IPS DF 6.9 (cell line): ENCODE results near the gene SGPP2.
"Not testable (repeated sequence)": the region's sequence is repeated elsewhere in the genome, so short reads cannot be mapped to it uniquely, and the experiment has no call there.

Source experiments
- DNase-seq: peaks from one replicate; pipeline ENCODE4 v3.0.0-alpha.2; 2013; ENCODE audit warnings: low read depth, low spot score
- H3K27ac ChIP-seq: one replicate; pipeline ENCODE4 v1.5.1; 2013; ENCODE audit warnings: low read length, control low read depth
- H3K27me3 ChIP-seq: 2 replicates; pipeline ENCODE4 v1.6.1; 2013; ENCODE audit warnings: mild to moderate bottlenecking, low read length; ENCODE audit not compliant: control insufficient read depth, insufficient read depth
- H3K36me3 ChIP-seq: 2 replicates; pipeline ENCODE4 v1.6.1; 2013; ENCODE audit warnings: low read length; ENCODE audit not compliant: control insufficient read depth, insufficient read depth
- H3K4me1 ChIP-seq: 2 replicates; pipeline ENCODE4 v1.6.1; 2013; ENCODE audit warnings: low read length; ENCODE audit not compliant: control insufficient read depth, insufficient read depth
- H3K4me3 ChIP-seq: 2 replicates; pipeline ENCODE4 v1.5.1; 2013; ENCODE audit warnings: mild to moderate bottlenecking, low read length
- H3K9me3 ChIP-seq: 2 replicates; pipeline ENCODE4 v1.6.1; 2013; ENCODE audit warnings: low read length, inconsistent platforms; ENCODE audit not compliant: control insufficient read depth, insufficient read depth
- WGBS: extraction: QIAGEN DNeasy Blood & Tissue Kit; methylation state at CpG from one replicate; pipeline ENCODE4 v1.1.7; 2013; ENCODE audit warnings: mixed read lengths, missing lambda C conversion rate; ENCODE audit not compliant: insufficient read length, insufficient coverage; 5-methylcytosine and 5-hydroxymethylcytosine counted together

SGPP2 gene

GRCh38 chr2:222576171-222577081 is 152.1 kb downstream of the SGPP2 start:
- H3K4me3 ChIP-seq = no peak overlapping the region
- H3K36me3 ChIP-seq = no peaks in the 10 kb centered on the region; the same call in 1 of the 2 replicates
- no peaks in the 10 kb centered on the region for H3K9me3 ChIP-seq
- WGBS = 100% methylated on average over 1 of the region's 7 CpGs
- H3K4me1 ChIP-seq = no peaks in the 10 kb centered on the region
- no peak for DNase-seq
- H3K27me3 ChIP-seq = no peaks in the 10 kb centered on the region
- H3K27ac ChIP-seq = no peak overlapping the region

GRCh38 chr2:222577341-222577740 is 153.0 kb downstream of the SGPP2 start:
- Histone ChIP-seq H3K9me3 (no peaks in the 10 kb centered on the region), H3K36me3 (no peaks in the 10 kb centered on the region), H3K4me3 (no peak overlapping the region), H3K27ac (no peak overlapping the region), H3K4me1 (no peaks in the 10 kb centered on the region), H3K27me3 (no peaks in the 10 kb centered on the region)
- DNase-seq = no peak
- WGBS = 100% methylated on average over 1 of the region's 3 CpGs

- DNase-seq = no peak
- Histone ChIP-seq H3K27ac (no peak overlapping the region), H3K9me3 (no peaks in the 10 kb centered on the region), H3K4me1 (no peaks in the 10 kb centered on the region), H3K27me3 (no peaks in the 10 kb centered on the region), H3K36me3 (no peaks in the 10 kb centered on the region), H3K4me3 (no peak overlapping the region)
These were observed 158.6 kb downstream of the SGPP2 start for GRCh38 chr2:222582928-222583327.

GRCh38 chr2:222584589-222584988 is 160.2 kb downstream of the SGPP2 start:
- H3K27ac ChIP-seq, H3K4me1 ChIP-seq, H3K27me3 ChIP-seq, H3K4me3 ChIP-seq, H3K36me3 ChIP-seq, DNase-seq, H3K9me3 ChIP-seq: not testable (repeated sequence)
- WGBS = no CpG with 5 or more reads among the region's 8 CpGs

GRCh38 chr2:222591661-222592060 is 167.3 kb downstream of the SGPP2 start:
- Histone ChIP-seq H3K4me3 (no peak overlapping the region), H3K4me1 (no peaks in the 10 kb centered on the region), H3K27ac (no peak overlapping the region), H3K27me3 (no peaks in the 10 kb centered on the region), H3K9me3 (no peaks in the 10 kb centered on the region), H3K36me3 (no peaks in the 10 kb centered on the region)
- no CpG with 5 or more reads among the region's 1 CpG for WGBS
- no peak for DNase-seq

- no peaks in the 10 kb centered on the region for H3K36me3 ChIP-seq
- no peak overlapping the region for H3K27ac ChIP-seq
- no peaks in the 10 kb centered on the region for H3K9me3 ChIP-seq
- H3K4me1 ChIP-seq = no peaks in the 10 kb centered on the region
- no peak overlapping the region for H3K4me3 ChIP-seq
- DNase-seq = no peak
- no peaks in the 10 kb centered on the region for H3K27me3 ChIP-seq
- no CpG with 5 or more reads among the region's 2 CpGs for WGBS
These were observed 167.8 kb downstream of the SGPP2 start for GRCh38 chr2:222592176-222592575.

GRCh38 chr2:222594679-222595078 is 170.3 kb downstream of the SGPP2 start:
- WGBS = no CpG with 5 or more reads among the region's 1 CpG
- Histone ChIP-seq H3K4me3 (no peak overlapping the region), H3K27ac (no peak overlapping the region), H3K36me3 (no peaks in the 10 kb centered on the region), H3K9me3 (no peaks in the 10 kb centered on the region), H3K27me3 (no peaks in the 10 kb centered on the region), H3K4me1 (no peaks in the 10 kb centered on the region)
- no peak for DNase-seq

GRCh38 chr2:222595581-222595980 is 171.2 kb downstream of the SGPP2 start:
- H3K9me3 ChIP-seq = no peaks in the 10 kb centered on the region
- H3K36me3 ChIP-seq = no peaks in the 10 kb centered on the region
- no peak overlapping the region for H3K27ac ChIP-seq
- no peak for DNase-seq
- no peaks in the 10 kb centered on the region for H3K4me1 ChIP-seq
- WGBS = no CpG with 5 or more reads among the region's 2 CpGs
- H3K4me3 ChIP-seq = no peak overlapping the region
- no peaks in the 10 kb centered on the region for H3K27me3 ChIP-seq

- no peaks in the 10 kb centered on the region for H3K9me3 ChIP-seq
- H3K4me3 ChIP-seq = no peak overlapping the region
- H3K36me3 ChIP-seq = no peaks in the 10 kb centered on the region
- no peaks in the 10 kb centered on the region for H3K27me3 ChIP-seq
- WGBS = no CpG with 5 or more reads among the region's 4 CpGs
- H3K4me1 ChIP-seq = no peaks in the 10 kb centered on the region
- no peak overlapping the region for H3K27ac ChIP-seq
- DNase-seq = no peak
These were observed 174.3 kb downstream of the SGPP2 start for GRCh38 chr2:222598611-222599010.

- H3K27ac ChIP-seq = no peak overlapping the region
- WGBS = no CpG with 5 or more reads among the region's 2 CpGs
- H3K4me3 ChIP-seq = no peak overlapping the region
- no peaks in the 10 kb centered on the region for H3K9me3 ChIP-seq
- H3K36me3 ChIP-seq = no peaks in the 10 kb centered on the region; the same call in 1 of the 2 replicates
- no peaks in the 10 kb centered on the region for H3K27me3 ChIP-seq
- DNase-seq = no peak
- no peaks in the 10 kb centered on the region for H3K4me1 ChIP-seq
These were observed 179.2 kb downstream of the SGPP2 start for GRCh38 chr2:222603501-222603900.
